Erythroblast (primary cell): ENCODE results near the gene SH3GLB2.

Experiments used
- GATA1 ChIP-seq: IDR thresholded peaks from 2 replicates; pipeline ENCODE4 v1.6.1; 2011; ENCODE audit warnings: low read depth, mild to moderate bottlenecking, control low read depth, low read length, moderate library complexity
- POLR2A ChIP-seq: IDR thresholded peaks from 2 replicates; pipeline ENCODE4 v1.6.1; 2011; ENCODE audit warnings: mild to moderate bottlenecking, low read length

DNA sequence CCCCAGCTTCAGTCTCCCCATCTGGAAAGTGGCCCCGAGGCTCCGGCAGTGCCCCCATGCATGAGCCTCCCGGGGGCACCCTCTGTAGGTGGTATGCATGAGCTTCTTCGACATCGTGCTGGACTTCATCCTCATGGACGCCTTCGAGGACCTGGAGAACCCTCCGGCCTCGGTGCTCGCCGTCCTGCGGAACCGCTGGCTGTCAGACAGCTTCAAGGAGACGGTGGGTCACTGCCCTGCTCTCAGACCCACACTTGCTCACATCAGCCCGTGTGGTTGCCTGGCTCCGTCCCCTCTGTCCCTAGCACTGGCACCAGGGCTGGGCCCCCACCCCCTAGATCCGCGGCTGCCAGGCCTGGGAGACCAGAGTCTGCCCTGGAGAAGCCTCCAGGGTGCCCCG, 40.0 kb upstream of the SH3GLB2 start:
- TF ChIP-seq POLR2A (no peak), GATA1 (no peak)
